Uterus (tissue), 2 donors: ENCODE data around the gene VWA7.

ENCODE experiments used
- CTCF ChIP-seq, 4 experiments: fragments of 200-600 bp in 2 of 4; fragments of 450-650 bp in 2 of 4; sonication (generic) in 2 of 4; IDR thresholded peaks; one replicate each; pipeline ENCODE4 v1.5.1; 2016 to 2019; ENCODE audit warnings: antibody characterized with exemption in 4 of 4, mild to moderate bottlenecking in 2 of 4, moderate library complexity in 1 of 4
- POLR2A ChIP-seq, 2 donors: fragments of 450-650 bp; IDR thresholded peaks; one replicate each; pipeline ENCODE4 v1.6.1; 2016; ENCODE audit warnings: antibody characterized with exemption in 2 of 2, mild to moderate bottlenecking in 1 of 2, moderate library complexity in 1 of 2

DNA sequence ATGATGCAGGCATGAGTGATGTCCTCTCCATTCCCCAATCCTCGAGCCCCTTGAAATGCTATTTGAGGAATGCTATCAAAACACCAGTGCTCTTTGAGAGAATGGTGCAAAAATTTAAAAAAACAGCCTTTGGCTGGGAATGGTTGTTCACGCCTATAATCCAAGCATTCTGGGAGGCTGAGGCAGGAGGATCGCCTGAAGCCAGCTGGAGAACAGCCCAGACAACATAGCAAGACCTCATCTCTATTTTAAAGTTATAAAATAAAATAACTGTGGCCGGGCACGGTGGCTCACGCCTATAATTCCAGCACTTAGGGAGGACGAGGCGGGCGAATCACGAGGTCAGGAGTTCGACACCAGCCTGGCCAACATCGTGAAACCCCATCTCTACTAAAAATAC lies 22.7 kb upstream of the VWA7 start:
- no peak for TF ChIP-seq CTCF (IDR thresholded peaks at IDR 0.05)
- TF ChIP-seq POLR2A (IDR thresholded peaks at IDR 0.05), result no peak
